ENCODE results near the gene AUTS2. TPM values are rescaled to one million over a fixed set of nuclear protein-coding genes. Genes with fewer than 3 reads are reported as not detected.

Gene AUTS2
- total RNA-seq, 1 experiment from 2014 or later = not detected

GRCh38 chr7:70288781-70289456, 690.6 kb downstream of the AUTS2 start:
- no TSS peak for BruUV-seq (replicated peaks)
- intact Hi-C loops (cut with micrococcal nuclease; ENCODE audit: unreplicated experiment) = no loop called here
- Mint-ChIP-seq H3K27ac (ENCODE audit: unreplicated experiment) (no peak overlapping the region), H3K4me1 (ENCODE audit: low read depth, unreplicated experiment) (no peaks in the 10 kb centered on the region), H3K4me3 (ENCODE audit: low read depth, unreplicated experiment) (no peak overlapping the region), H3K27me3 (ENCODE audit: unreplicated experiment) (no peaks in the 10 kb centered on the region), H3K36me3 (ENCODE audit: insufficient read depth, unreplicated experiment) (no peaks in the 10 kb centered on the region), H3K9me3 (ENCODE audit: low read depth, unreplicated experiment) (peaks cover 12% of the 10 kb centered on the region)
- no peak for TF ChIP-seq CTCF (IDR thresholded peaks at IDR 0.05; ENCODE audit: unreplicated experiment)
- CTCF ChIA-PET = no interaction called here
- no peak for DNase-seq

- no peak for DNase-seq
- H3K27me3 Mint-ChIP-seq (ENCODE audit: unreplicated experiment) = no peaks in the 10 kb centered on the region
- TF ChIP-seq CTCF (IDR thresholded peaks at IDR 0.05; ENCODE audit: unreplicated experiment) = no peak
- H3K4me1 Mint-ChIP-seq (ENCODE audit: low read depth, unreplicated experiment) = no peaks in the 10 kb centered on the region
- peaks cover 9% of the 10 kb centered on the region for H3K9me3 Mint-ChIP-seq (ENCODE audit: low read depth, unreplicated experiment)
- intact Hi-C loops (cut with micrococcal nuclease; ENCODE audit: unreplicated experiment) = no loop called here
- no peaks in the 10 kb centered on the region for H3K36me3 Mint-ChIP-seq (ENCODE audit: insufficient read depth, unreplicated experiment)
- BruUV-seq (replicated peaks) = no TSS peak
- no peak overlapping the region for H3K4me3 Mint-ChIP-seq (ENCODE audit: low read depth, unreplicated experiment)
- CTCF ChIA-PET = no interaction called here
- no peak overlapping the region for H3K27ac Mint-ChIP-seq (ENCODE audit: unreplicated experiment)
Measured at GRCh38 chr7:70292716-70293115, 694.4 kb downstream of the AUTS2 start.

GRCh38 chr7:70294211-70294911, 696.1 kb downstream of the AUTS2 start:
- Mint-ChIP-seq H3K4me1 (ENCODE audit: low read depth, unreplicated experiment) (no peaks in the 10 kb centered on the region), H3K9me3 (ENCODE audit: low read depth, unreplicated experiment) (peaks cover 6% of the 10 kb centered on the region), H3K4me3 (ENCODE audit: low read depth, unreplicated experiment) (no peak overlapping the region), H3K27ac (ENCODE audit: unreplicated experiment) (no peak overlapping the region), H3K27me3 (ENCODE audit: unreplicated experiment) (no peaks in the 10 kb centered on the region), H3K36me3 (ENCODE audit: insufficient read depth, unreplicated experiment) (no peaks in the 10 kb centered on the region)
- DNase-seq = no peak
- BruUV-seq (replicated peaks) = no TSS peak
- CTCF ChIA-PET = no interaction called here
- no peak for TF ChIP-seq CTCF (IDR thresholded peaks at IDR 0.05; ENCODE audit: unreplicated experiment)
- intact Hi-C loops (cut with micrococcal nuclease; ENCODE audit: unreplicated experiment) = no loop called here

GRCh38 chr7:70298780-70299471, 700.7 kb downstream of the AUTS2 start:
- intact Hi-C loops (cut with micrococcal nuclease; ENCODE audit: unreplicated experiment) = no loop called here
- DNase-seq = no peak
- CTCF ChIA-PET = no interaction called here
- Mint-ChIP-seq H3K27ac (ENCODE audit: unreplicated experiment) (no peak overlapping the region), H3K36me3 (ENCODE audit: insufficient read depth, unreplicated experiment) (no peaks in the 10 kb centered on the region), H3K27me3 (ENCODE audit: unreplicated experiment) (no peaks in the 10 kb centered on the region), H3K9me3 (ENCODE audit: low read depth, unreplicated experiment) (peaks cover 6% of the 10 kb centered on the region), H3K4me3 (ENCODE audit: low read depth, unreplicated experiment) (no peak overlapping the region), H3K4me1 (ENCODE audit: low read depth, unreplicated experiment) (no peaks in the 10 kb centered on the region)
- no peak for TF ChIP-seq CTCF (IDR thresholded peaks at IDR 0.05; ENCODE audit: unreplicated experiment)
- BruUV-seq (replicated peaks) = no TSS peak
